Body of pancreas (tissue), 4 donors: ENCODE results near the gene METTL2B. TPM values are rescaled to one million over a fixed set of nuclear protein-coding genes. Genes with fewer than 3 reads are reported as not detected.

Experiments used
- ATAC-seq: fragments of 150-250 bp; one replicate; pipeline ENCODE4 v1.9.1; 2016
- DNase-seq, 4 donors: peaks; one replicate each; pipeline ENCODE4 v3.0.0-alpha.2; 2019
- H3K27ac ChIP-seq, 4 donors: fragments of 200-600 bp; sonication (generic); 1 replicate in 3 of 4; 2 replicates in 1 of 4; pipeline versions ENCODE4 v1.5.1 to v1.6.1; 2016 to 2019; ENCODE audit warnings: mild to moderate bottlenecking in 1 of 4, mixed read lengths in 1 of 4, moderate library complexity in 1 of 4
- H3K27me3 ChIP-seq, 2 donors: fragments of 200-600 bp; sonication (generic); one replicate each; pipeline ENCODE4 v1.6.0; 2016; ENCODE audit warnings: mild to moderate bottlenecking in 1 of 2
- H3K36me3 ChIP-seq, 2 donors: fragments of 200-600 bp; sonication (generic); replicated peaks in 1 of 2; 2 replicates each; pipeline ENCODE4 v1.5.1; 2016; ENCODE audit warnings: low read depth in 2 of 2; ENCODE audit not compliant: insufficient read depth in 1 of 2
- H3K4me1 ChIP-seq: fragments of 200-600 bp; sonication (generic); one replicate; pipeline ENCODE4 v1.6.0; 2016
- H3K4me3 ChIP-seq, 2 donors: fragments of 200-600 bp; sonication (generic); 1 replicate in 1 of 2; 2 replicates in 1 of 2; pipeline ENCODE4 v1.5.1; 2016 to 2019
- H3K9me3 ChIP-seq, 3 donors: fragments of 200-600 bp; sonication (generic); 1 replicate in 2 of 3; 2 replicates in 1 of 3; pipeline ENCODE4 v1.5.1; 2016
- POLR2A ChIP-seq, 3 donors: fragments of 450-650 bp; IDR thresholded peaks; one replicate each; pipeline ENCODE4 v1.6.1; 2016; ENCODE audit warnings: antibody characterized with exemption in 3 of 3, mild to moderate bottlenecking in 2 of 3
- WGBS, 2 donors: methylation state at CpG; one replicate each; pipeline ENCODE4 v1.1.5; 2017; 5-methylcytosine and 5-hydroxymethylcytosine counted together
- intact Hi-C: fragments of 100-400 bp; cut with DNase I; formaldehyde crosslinking; loops from one replicate; pipeline ENCODE4 v1.15.1; 2023
- total RNA-seq, 2 donors: library from RNA; depleted of rRNA; stranded (reverse); fragments of >200 nt; gene quantifications; one replicate each; pipeline ENCODE4 v1.1.0, GENCODE V29; 2016
- TF ChIP-seq, protein P1 (sequence below), 7 experiments: fragments of 450-650 bp in 4 of 7; fragments of 200-600 bp in 3 of 7; sonication (generic) in 3 of 7; IDR thresholded peaks; one replicate each; pipeline ENCODE4 v1.5.1; 2016 to 2019; ENCODE audit warnings: antibody characterized with exemption in 7 of 7

Gene METTL2B
- total RNA-seq, 2 donors from 2014 or later = 15.3 to 18.1 TPM

- 67 to 78% methylated on average over 2 of the region's 2 CpGs for WGBS, 2 donors
- no peaks in the 10 kb centered on the region for H3K36me3 ChIP-seq
- no peaks in the 10 kb centered on the region for H3K4me1 ChIP-seq
- ATAC-seq = no peak
- no peak overlapping the region for H3K27ac ChIP-seq
- no peak overlapping the region for H3K4me3 ChIP-seq
- intact Hi-C loops = no loop called here
- H3K9me3 ChIP-seq = no peaks in the 10 kb centered on the region
- TF ChIP-seq, protein P1, sequence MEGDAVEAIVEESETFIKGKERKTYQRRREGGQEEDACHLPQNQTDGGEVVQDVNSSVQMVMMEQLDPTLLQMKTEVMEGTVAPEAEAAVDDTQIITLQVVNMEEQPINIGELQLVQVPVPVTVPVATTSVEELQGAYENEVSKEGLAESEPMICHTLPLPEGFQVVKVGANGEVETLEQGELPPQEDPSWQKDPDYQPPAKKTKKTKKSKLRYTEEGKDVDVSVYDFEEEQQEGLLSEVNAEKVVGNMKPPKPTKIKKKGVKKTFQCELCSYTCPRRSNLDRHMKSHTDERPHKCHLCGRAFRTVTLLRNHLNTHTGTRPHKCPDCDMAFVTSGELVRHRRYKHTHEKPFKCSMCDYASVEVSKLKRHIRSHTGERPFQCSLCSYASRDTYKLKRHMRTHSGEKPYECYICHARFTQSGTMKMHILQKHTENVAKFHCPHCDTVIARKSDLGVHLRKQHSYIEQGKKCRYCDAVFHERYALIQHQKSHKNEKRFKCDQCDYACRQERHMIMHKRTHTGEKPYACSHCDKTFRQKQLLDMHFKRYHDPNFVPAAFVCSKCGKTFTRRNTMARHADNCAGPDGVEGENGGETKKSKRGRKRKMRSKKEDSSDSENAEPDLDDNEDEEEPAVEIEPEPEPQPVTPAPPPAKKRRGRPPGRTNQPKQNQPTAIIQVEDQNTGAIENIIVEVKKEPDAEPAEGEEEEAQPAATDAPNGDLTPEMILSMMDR (IDR thresholded peaks at IDR 0.05) = no peak
- no peak for TF ChIP-seq POLR2A (IDR thresholded peaks at IDR 0.05)
- no peak for DNase-seq
- no peaks in the 10 kb centered on the region for H3K27me3 ChIP-seq
These were observed 44.8 kb upstream of the METTL2B start for GRCh38 chr7:128431754-128432153.

DNA sequence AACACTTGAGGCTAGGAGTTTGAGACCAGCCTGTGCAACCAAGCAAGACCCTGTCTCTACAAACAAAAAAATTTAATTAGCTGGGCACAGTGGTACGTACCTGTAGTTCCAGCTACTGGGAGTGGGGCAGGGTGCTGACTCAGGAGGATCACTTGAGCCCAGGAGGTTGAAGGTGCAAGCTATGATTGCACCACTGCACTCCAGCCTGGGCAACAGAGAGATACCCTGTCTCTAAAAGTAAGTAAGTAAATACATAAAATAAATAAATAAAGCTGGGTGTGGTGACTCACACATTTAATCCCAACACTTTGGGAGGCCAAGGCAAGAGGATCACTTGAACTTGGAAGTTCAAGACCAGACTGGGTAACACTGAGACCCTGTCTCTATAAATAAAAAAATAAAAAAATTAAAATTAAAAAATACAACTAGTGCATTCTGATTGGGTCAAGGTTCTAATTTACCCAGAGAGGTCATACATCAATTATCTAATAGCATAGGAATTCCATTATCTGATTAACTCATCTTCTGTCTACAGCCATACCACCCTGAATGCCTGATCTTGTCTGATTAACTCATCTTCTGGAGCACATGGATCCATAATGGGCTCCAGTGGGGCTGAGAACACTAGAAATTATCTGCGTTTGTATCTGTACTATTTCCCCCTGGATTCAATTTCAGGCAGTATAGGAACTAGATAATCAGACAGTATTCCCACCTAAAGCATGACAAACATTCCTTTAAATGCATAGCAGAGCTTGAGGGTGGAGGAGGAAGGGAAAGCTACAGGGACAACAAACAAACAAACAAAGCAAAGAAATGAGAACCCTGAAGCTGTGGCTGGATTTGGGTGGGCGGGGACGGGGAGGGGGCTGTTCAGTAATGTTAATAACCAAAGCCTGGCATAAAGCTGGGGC, 41.9 kb upstream of the METTL2B start:
- Histone ChIP-seq H3K27ac (no peak overlapping the region), H3K9me3 (no peaks in the 10 kb centered on the region), H3K4me1 (no peaks in the 10 kb centered on the region), H3K4me3 (no peak overlapping the region), H3K27me3 (no peaks in the 10 kb centered on the region), H3K36me3 (no peaks in the 10 kb centered on the region)
- intact Hi-C loops = no loop called here
- TF ChIP-seq, protein P1 (IDR thresholded peaks at IDR 0.05) = no peak
- no peak for TF ChIP-seq POLR2A (IDR thresholded peaks at IDR 0.05)
- WGBS, 2 donors = 69 to 76% methylated on average over 4 of the region's 4 CpGs
- ATAC-seq = no peak
- no peak for DNase-seq

DNA sequence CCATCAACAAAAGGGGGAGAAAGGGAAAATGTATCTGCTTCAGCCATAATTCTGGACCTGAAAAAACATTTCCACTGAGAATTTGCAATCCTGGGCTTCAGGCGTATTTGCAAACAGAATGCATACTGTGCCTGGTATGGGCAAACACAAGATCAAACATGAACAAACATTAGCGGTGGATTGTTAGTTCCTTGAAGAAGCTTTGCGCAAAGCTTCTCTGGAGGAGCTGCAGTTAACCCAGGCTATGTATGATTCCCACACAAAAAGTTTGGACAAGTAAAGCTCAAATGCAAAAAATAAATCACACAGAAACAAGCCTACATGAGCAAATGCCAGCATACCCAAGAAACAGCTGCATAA, 41.2 kb upstream of the METTL2B start:
- WGBS, 2 donors = 48 to 61% methylated on average over 3 of the region's 3 CpGs
- no peaks in the 10 kb centered on the region for H3K36me3 ChIP-seq
- intact Hi-C loops = no loop called here
- DNase-seq (no peak), ATAC-seq (no peak)
- H3K4me1 ChIP-seq = no peaks in the 10 kb centered on the region
- H3K27me3 ChIP-seq = no peaks in the 10 kb centered on the region
- no peak overlapping the region for H3K27ac ChIP-seq
- no peaks in the 10 kb centered on the region for H3K9me3 ChIP-seq
- no peak overlapping the region for H3K4me3 ChIP-seq
- no peak for TF ChIP-seq POLR2A (IDR thresholded peaks at IDR 0.05)

- Histone ChIP-seq H3K36me3 (no peaks in the 10 kb centered on the region), H3K27me3 (no peaks in the 10 kb centered on the region), H3K4me1 (no peaks in the 10 kb centered on the region), H3K27ac (no peak overlapping the region), H3K4me3 (no peak overlapping the region), H3K9me3 (no peaks in the 10 kb centered on the region)
- no peak for ATAC-seq
- DNase-seq = no peak
- 76 to 83% methylated on average over 8 of the region's 8 CpGs for WGBS, 2 donors
- TF ChIP-seq, protein P1 (IDR thresholded peaks at IDR 0.05) = no peak
- TF ChIP-seq POLR2A (IDR thresholded peaks at IDR 0.05) = no peak
- intact Hi-C loops = no loop called here
These were observed 38.9 kb upstream of the METTL2B start for GRCh38 chr7:128437426-128438332.

GRCh38 chr7:128442356-128442755, 34.2 kb upstream of the METTL2B start:
- H3K4me1 ChIP-seq = no peaks in the 10 kb centered on the region
- no peak for TF ChIP-seq POLR2A (IDR thresholded peaks at IDR 0.05)
- TF ChIP-seq, protein P1 (IDR thresholded peaks at IDR 0.05) = no peak
- H3K27me3 ChIP-seq = no peaks in the 10 kb centered on the region
- ATAC-seq (no peak), DNase-seq (no peak)
- H3K9me3 ChIP-seq = no peaks in the 10 kb centered on the region
- H3K27ac ChIP-seq = no peak overlapping the region
- H3K36me3 ChIP-seq = no peaks in the 10 kb centered on the region
- intact Hi-C loops = no loop called here
- no peak overlapping the region for H3K4me3 ChIP-seq
- 62 to 63% methylated on average over 3 of the region's 3 CpGs for WGBS, 2 donors
